AG20443 (cell line): ENCODE results near the gene PRKG1.

Source experiments
- DNase-seq: peaks from one replicate; pipeline ENCODE4 v3.0.0; 2012; ENCODE audit warnings: low spot score, mixed read lengths

Gene PRKG1

GRCh38 chr10:52268790-52269189 is 1194.5 kb downstream of the PRKG1 start:
- no peak for DNase-seq

GRCh38 chr10:52269233-52269632 is 1194.9 kb downstream of the PRKG1 start:
- no peak for DNase-seq

GRCh38 chr10:52276163-52276562 is 1201.9 kb downstream of the PRKG1 start:
- no peak for DNase-seq

- DNase-seq: no peak
Observed at GRCh38 chr10:52276986-52277385, 1202.7 kb downstream of the PRKG1 start.

- DNase-seq: no peak
Observed at GRCh38 chr10:52279546-52279945, 1205.3 kb downstream of the PRKG1 start.

GRCh38 chr10:52280051-52280450 is 1205.8 kb downstream of the PRKG1 start:
- DNase-seq: no peak

- no peak for DNase-seq
Observed at GRCh38 chr10:52283174-52283573, 1208.9 kb downstream of the PRKG1 start.

- no peak for DNase-seq
Observed at GRCh38 chr10:52284416-52285013, 1210.2 kb downstream of the PRKG1 start.

GRCh38 chr10:52287866-52288265 is 1213.6 kb downstream of the PRKG1 start:
- no peak for DNase-seq

- no peak for DNase-seq
Observed at GRCh38 chr10:52297747-52298146, 1223.5 kb downstream of the PRKG1 start.

- DNase-seq: no peak
Observed at GRCh38 chr10:52300599-52301277, 1226.5 kb downstream of the PRKG1 start.

GRCh38 chr10:52308251-52309031 is 1234.2 kb downstream of the PRKG1 start:
- DNase-seq: peak; percentile 87

GRCh38 chr10:52312942-52313255 is 1238.6 kb downstream of the PRKG1 start:
- DNase-seq: no peak

GRCh38 chr10:52313256-52313932 is 1239.1 kb downstream of the PRKG1 start:
- no peak for DNase-seq

- peak; percentile 92 for DNase-seq
Observed at GRCh38 chr10:52313933-52314821, 1239.9 kb downstream of the PRKG1 start, which contains the start of gene DKK1. DKK1 (plus strand) TSS chr10:52314281; CDS start chr10:52314435, 154 bp downstream.

- peak; percentile 33 for DNase-seq
Observed at GRCh38 chr10:52314822-52315552, 1240.7 kb downstream of the PRKG1 start.

GRCh38 chr10:52316001-52316400 is 1241.7 kb downstream of the PRKG1 start:
- no peak for DNase-seq

GRCh38 chr10:52316500-52316899 is 1242.2 kb downstream of the PRKG1 start:
- DNase-seq: no peak

GRCh38 chr10:52318136-52318701 is 1243.9 kb downstream of the PRKG1 start:
- no peak for DNase-seq

- peak; percentile 49 for DNase-seq
Observed at GRCh38 chr10:52318822-52319464, 1244.7 kb downstream of the PRKG1 start.
